WI38 (cell line): ENCODE data around the gene NPHP1.

Experiments used
- H3K4me3 ChIP-seq: 2 replicates; pipeline ENCODE4 v1.5.1; 2011; ENCODE audit warnings: low read depth, mild to moderate bottlenecking, control low read depth, low read length
- TF ChIP-seq, protein P1 (sequence below): IDR thresholded peaks from 2 replicates; pipeline ENCODE4 v1.5.1; 2012; ENCODE audit warnings: low read depth, mild to moderate bottlenecking, control low read depth, low read length

NPHP1 gene

DNA sequence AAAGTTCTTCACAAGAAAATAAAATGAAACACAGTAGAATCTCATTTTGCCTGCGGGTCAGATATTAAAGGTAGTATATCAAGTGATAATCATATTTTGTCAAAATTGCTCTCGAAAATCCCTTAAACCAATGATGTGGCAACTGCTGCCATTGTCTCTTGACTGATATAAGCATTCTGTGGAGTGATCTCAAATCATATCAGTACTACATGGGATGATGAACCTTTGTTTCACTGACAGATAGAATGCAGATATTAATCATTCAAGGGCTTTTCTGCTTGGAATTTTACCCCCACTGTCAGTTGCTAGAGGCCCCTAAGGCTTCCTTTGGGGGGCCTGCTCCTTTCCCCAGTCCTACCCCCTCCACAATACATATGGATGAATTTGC is 57.9 kb downstream of the NPHP1 start:
- TF ChIP-seq, protein P1, sequence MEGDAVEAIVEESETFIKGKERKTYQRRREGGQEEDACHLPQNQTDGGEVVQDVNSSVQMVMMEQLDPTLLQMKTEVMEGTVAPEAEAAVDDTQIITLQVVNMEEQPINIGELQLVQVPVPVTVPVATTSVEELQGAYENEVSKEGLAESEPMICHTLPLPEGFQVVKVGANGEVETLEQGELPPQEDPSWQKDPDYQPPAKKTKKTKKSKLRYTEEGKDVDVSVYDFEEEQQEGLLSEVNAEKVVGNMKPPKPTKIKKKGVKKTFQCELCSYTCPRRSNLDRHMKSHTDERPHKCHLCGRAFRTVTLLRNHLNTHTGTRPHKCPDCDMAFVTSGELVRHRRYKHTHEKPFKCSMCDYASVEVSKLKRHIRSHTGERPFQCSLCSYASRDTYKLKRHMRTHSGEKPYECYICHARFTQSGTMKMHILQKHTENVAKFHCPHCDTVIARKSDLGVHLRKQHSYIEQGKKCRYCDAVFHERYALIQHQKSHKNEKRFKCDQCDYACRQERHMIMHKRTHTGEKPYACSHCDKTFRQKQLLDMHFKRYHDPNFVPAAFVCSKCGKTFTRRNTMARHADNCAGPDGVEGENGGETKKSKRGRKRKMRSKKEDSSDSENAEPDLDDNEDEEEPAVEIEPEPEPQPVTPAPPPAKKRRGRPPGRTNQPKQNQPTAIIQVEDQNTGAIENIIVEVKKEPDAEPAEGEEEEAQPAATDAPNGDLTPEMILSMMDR = no peak
- H3K4me3 ChIP-seq = no peak overlapping the region

GRCh38 chr2:110146183-110146944 is 58.4 kb downstream of the NPHP1 start:
- no peak overlapping the region for H3K4me3 ChIP-seq
- TF ChIP-seq, protein P1 = no peak

GRCh38 chr2:110143982-110144381 is 60.8 kb downstream of the NPHP1 start:
- TF ChIP-seq, protein P1 = no peak
- no peak overlapping the region for H3K4me3 ChIP-seq

- H3K4me3 ChIP-seq = no peak overlapping the region
- TF ChIP-seq, protein P1 = no peak
Observed at GRCh38 chr2:110140401-110140800, 64.4 kb downstream of the NPHP1 start.

DNA sequence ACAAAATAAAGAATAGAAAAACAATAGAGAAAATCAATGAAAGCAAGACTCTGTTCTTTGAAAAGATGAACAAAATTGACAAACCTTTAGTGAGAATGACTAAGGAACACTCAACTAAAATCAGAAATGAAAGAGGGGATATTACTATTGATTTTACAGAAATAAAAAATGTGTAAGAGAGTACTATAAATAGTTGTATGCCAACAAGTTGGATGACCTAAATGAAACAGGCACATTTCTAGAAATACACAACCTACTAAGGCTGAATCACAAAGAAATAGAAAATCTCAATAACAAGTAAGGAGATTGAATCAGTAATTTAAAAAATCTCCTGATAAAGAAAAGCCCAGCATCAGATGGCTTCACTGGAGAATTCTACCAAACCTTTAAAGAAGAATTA is 70.8 kb downstream of the NPHP1 start:
- TF ChIP-seq, protein P1 = no peak
- H3K4me3 ChIP-seq = no peak overlapping the region

- TF ChIP-seq, protein P1 = no peak
- H3K4me3 ChIP-seq = no peak overlapping the region
Observed at GRCh38 chr2:110131166-110131565, 73.6 kb downstream of the NPHP1 start.

DNA sequence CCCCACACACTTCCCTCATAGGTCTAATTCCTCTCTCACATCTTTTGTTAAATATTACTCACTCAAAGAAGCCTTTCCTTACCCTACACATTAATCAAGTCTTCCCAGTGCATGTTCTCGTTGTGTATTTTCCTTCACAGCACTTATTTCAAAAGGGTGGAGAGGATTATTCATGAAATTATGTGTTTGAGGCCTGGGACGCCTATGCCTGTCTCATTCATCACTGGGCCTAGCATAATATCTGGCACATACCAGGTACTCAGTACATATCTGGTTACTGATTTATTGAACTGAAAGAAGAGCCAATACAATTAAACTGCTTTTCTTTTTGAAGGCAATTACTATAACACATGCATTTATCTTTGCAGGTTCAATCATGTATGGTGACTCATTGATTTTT is 74.1 kb downstream of the NPHP1 start:
- TF ChIP-seq, protein P1 = no peak
- no peak overlapping the region for H3K4me3 ChIP-seq
